ENCODE results near the gene ZBTB17. TPM values are rescaled to one million over a fixed set of nuclear protein-coding genes. Genes with fewer than 3 reads are reported as not detected.
"Not testable (repeated sequence)": the region's sequence is repeated elsewhere in the genome, so short reads cannot be mapped to it uniquely, and the experiment has no call there.

Gene ZBTB17
- total and polyA plus RNA-seq, 5 donors = 22.1 to 27.0 (median 23.5) TPM

DNA sequence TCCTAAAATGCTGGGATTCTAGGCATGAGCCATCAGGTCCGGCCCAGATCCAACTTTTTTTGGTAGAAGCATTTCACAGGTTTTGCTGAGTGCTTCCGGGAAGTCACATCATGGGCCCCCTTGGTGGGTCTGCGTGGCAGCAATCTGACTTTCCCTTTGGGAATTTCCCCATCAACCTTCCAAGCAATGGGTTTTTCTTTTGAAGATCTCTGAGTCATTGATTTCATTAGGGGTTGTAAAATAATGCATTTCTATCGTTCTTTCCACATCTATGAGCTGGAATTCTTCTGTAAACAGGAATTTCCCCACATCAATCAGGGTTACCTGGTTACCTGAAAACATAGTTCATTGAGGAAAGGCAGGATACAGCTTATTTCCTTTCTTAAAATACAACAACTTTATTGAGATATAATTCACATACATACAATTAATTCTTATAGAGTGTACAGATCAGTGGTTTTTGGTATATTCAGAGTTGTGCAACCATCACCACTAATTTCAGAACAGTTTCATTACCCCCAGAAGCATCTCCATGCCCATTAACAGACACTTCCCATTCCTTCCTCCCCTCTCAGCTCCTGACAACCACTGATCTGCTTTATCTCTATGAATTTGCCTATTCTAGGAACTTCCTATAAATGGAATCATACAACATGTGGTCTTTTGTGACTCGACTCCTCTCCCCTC, 9.9 kb upstream of the ZBTB17 start:
- H3K4me1 ChIP-seq (ENCODE audit: control insufficient read depth, insufficient read depth, low read length) = no peaks in the 10 kb centered on the region
- H3K27ac ChIP-seq (ENCODE audit: low read length) = no peak overlapping the region
- no peaks in the 10 kb centered on the region for H3K27me3 ChIP-seq (ENCODE audit: control insufficient read depth, insufficient read depth)
- intact Hi-C loops (cut with DNase I) = no loop called here
- no peak for ATAC-seq
- 62% methylated on average over 5 of the region's 5 CpGs for WGBS
- no peak overlapping the region for H3K4me3 ChIP-seq (ENCODE audit: low read length)
- no peak for DNase-seq
- no peaks in the 10 kb centered on the region for H3K9me3 ChIP-seq (ENCODE audit: control insufficient read depth, low read length)

DNA sequence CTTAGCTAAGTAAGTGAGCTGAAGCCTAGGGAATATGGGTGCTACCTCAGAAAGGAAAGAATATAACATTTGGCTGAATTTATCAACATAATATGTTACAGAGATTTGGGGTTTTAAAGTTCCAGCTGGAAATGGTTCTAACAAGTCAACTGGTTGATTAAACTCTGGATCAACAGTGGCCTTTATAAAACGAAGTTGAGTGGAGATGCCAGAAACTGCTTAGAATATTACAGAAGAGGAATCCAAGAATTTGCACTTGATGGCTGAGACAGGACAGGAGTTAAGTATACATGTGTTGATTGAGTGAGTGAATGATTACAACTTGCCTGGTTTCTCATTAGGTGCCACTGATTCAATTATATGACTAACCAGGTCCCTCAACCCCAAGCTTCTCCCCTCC, 7.4 kb upstream of the ZBTB17 start:
- Histone ChIP-seq H3K9me3 (ENCODE audit: control insufficient read depth, low read length) (no peaks in the 10 kb centered on the region), H3K27me3 (ENCODE audit: control insufficient read depth, insufficient read depth) (no peaks in the 10 kb centered on the region), H3K4me1 (ENCODE audit: control insufficient read depth, insufficient read depth, low read length) (no peaks in the 10 kb centered on the region), H3K27ac (ENCODE audit: low read length) (no peak overlapping the region), H3K4me3 (ENCODE audit: low read length) (no peak overlapping the region)
- 26% methylated on average over 1 of the region's 1 CpG for WGBS
- DNase-seq (no peak), ATAC-seq (no peak)
- intact Hi-C loops (cut with DNase I) = no loop called here

DNA sequence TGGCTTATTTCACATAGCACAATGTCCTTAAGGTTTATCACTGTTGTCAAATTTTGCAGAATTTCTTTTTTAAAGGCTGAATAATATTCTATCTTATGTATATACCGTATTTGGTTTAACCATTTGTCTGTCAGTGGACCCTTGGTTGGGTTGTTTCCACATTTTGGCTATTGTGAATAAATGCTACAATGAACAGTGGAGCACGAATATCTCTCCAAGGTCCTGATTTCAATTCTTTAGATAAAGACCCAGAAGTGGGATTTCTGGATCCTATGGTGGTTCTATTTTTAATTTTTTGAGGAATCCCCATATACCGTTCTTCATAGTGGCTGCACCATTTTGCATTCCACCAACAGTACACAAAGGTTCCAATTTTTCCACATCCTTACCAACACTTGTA, 5.8 kb upstream of the ZBTB17 start:
- 80% methylated on average over 3 of the region's 3 CpGs for WGBS
- DNase-seq = no peak
- intact Hi-C loops (cut with DNase I) = no loop called here
- no peak overlapping the region for H3K27ac ChIP-seq (ENCODE audit: low read length)
- ATAC-seq = no peak
- no peaks in the 10 kb centered on the region for H3K9me3 ChIP-seq (ENCODE audit: control insufficient read depth, low read length)
- H3K4me1 ChIP-seq (ENCODE audit: control insufficient read depth, insufficient read depth, low read length) = no peaks in the 10 kb centered on the region
- H3K27me3 ChIP-seq (ENCODE audit: control insufficient read depth, insufficient read depth) = no peaks in the 10 kb centered on the region
- no peak overlapping the region for H3K4me3 ChIP-seq (ENCODE audit: low read length)

DNA sequence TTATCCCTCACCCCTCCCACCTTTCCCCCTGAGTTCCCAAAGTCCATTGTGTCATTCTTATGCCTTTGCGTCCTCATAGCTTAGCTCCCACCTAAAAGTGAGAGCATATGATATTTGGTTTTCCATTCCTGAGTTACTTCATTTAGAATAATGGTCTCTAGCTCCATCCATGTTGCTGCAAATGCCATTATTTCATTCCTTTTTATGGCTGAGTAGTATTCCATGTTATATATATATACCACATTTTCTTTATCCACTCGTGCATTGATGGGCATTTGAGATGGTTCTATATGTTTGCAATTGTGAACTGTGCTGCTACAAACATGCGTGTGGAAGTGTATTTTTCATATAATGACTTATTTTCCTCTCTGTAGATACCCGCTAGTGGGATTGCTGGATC, 2.0 kb upstream of the ZBTB17 start:
- H3K27ac ChIP-seq (ENCODE audit: low read length); ATAC-seq; DNase-seq; H3K27me3 ChIP-seq (ENCODE audit: control insufficient read depth, insufficient read depth); H3K9me3 ChIP-seq (ENCODE audit: control insufficient read depth, low read length); H3K4me3 ChIP-seq (ENCODE audit: low read length); intact Hi-C loops (cut with DNase I); H3K4me1 ChIP-seq (ENCODE audit: control insufficient read depth, insufficient read depth, low read length): not testable (repeated sequence)
- 94% methylated on average over 4 of the region's 4 CpGs for WGBS

DNA sequence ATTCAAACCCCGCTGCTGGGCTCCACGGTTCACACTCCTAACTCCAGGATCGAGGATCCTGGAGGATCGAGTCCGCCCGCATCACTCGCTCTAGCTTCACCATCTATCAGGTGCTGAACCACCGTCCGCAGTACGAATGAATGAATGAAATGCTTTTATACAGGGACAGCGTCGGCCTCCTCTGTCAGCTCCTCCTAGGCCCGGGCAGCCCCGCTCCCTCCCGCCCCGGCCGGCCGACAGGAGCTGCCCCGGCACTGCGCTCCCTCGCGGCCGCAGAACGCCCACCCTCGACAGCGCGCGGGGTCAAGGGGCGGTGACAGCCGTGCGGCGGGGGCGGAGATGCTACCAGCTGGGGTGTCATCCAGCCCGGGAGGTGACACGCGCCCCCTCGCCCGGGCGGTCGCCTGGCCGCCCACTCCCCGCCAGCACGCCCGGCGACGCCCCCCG, 520 bp downstream of the ZBTB17 start:
- ATAC-seq (peak; percentile 78 to 92), DNase-seq (peak; percentile 65 to 85 (median 83))
- peaks cover 4% of the 10 kb centered on the region for H3K4me1 ChIP-seq (ENCODE audit: control insufficient read depth, insufficient read depth, low read length)
- intact Hi-C loops (cut with DNase I) = no loop called here
- WGBS = under 1% methylated on average over 47 of the region's 47 CpGs
- H3K27me3 ChIP-seq (ENCODE audit: control insufficient read depth, insufficient read depth) = no peaks in the 10 kb centered on the region
- H3K27ac ChIP-seq (ENCODE audit: low read length) = no peak overlapping the region
- H3K4me3 ChIP-seq (ENCODE audit: low read length) = peak overlapping the region; percentile 95
- H3K9me3 ChIP-seq (ENCODE audit: control insufficient read depth, low read length) = no peaks in the 10 kb centered on the region

DNA sequence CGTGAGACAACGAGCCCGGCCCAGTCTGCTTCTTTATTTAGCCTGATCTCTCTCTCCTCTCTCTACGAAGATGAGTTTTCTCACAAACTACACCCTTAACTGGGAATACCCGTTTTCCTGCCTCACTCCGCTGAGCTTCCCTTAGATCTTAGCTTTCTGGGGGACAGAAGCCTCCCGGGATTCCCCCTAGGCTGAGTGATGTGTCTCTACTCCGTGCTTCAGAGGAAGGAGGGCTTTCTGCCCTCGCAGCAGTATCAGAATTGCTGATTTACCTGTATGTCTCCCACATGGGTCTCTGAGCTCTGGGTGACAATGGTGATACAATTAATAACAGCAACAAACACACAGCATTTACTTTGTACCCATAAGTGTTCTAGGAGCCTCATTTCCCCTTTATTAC, 1.0 kb downstream of the ZBTB17 start:
- 40% methylated on average over 9 of the region's 9 CpGs for WGBS
- Histone ChIP-seq H3K4me3 (ENCODE audit: low read length) (peak overlapping the region; percentile 95), H3K27ac (ENCODE audit: low read length) (no peak overlapping the region), H3K4me1 (ENCODE audit: control insufficient read depth, insufficient read depth, low read length) (peaks cover 4% of the 10 kb centered on the region), H3K9me3 (ENCODE audit: control insufficient read depth, low read length) (no peaks in the 10 kb centered on the region), H3K27me3 (ENCODE audit: control insufficient read depth, insufficient read depth) (no peaks in the 10 kb centered on the region)
- DNase-seq (no peak), ATAC-seq (no peak)
- intact Hi-C loops (cut with DNase I) = no loop called here

DNA sequence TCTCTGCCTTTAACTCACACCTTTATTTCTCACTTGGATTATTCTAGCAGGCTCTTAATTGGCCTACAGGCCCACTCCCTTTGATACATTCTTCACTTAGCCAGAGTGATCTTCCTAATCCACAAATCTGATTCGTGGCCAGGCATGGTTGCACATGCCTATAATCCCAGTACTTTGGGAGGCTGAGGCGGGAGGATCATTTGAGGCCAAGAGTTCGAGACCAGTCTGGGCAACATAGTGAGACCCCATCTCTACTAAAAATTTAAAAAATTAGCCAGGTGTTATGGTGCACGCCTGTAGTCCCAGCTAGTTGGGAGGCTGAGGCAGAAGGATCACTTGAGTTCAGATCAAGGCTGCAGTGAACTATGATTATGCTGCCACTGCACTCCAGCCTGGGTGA, 2.1 kb downstream of the ZBTB17 start:
- H3K4me1 ChIP-seq (ENCODE audit: control insufficient read depth, insufficient read depth, low read length) = peaks cover 4% of the 10 kb centered on the region
- 93% methylated on average over 4 of the region's 4 CpGs for WGBS
- no peaks in the 10 kb centered on the region for H3K27me3 ChIP-seq (ENCODE audit: control insufficient read depth, insufficient read depth)
- no peak for ATAC-seq
- H3K27ac ChIP-seq (ENCODE audit: low read length) = no peak overlapping the region
- intact Hi-C loops (cut with DNase I) = no loop called here
- H3K9me3 ChIP-seq (ENCODE audit: control insufficient read depth, low read length) = no peaks in the 10 kb centered on the region
- DNase-seq = no peak
- no peak overlapping the region for H3K4me3 ChIP-seq (ENCODE audit: low read length)

DNA sequence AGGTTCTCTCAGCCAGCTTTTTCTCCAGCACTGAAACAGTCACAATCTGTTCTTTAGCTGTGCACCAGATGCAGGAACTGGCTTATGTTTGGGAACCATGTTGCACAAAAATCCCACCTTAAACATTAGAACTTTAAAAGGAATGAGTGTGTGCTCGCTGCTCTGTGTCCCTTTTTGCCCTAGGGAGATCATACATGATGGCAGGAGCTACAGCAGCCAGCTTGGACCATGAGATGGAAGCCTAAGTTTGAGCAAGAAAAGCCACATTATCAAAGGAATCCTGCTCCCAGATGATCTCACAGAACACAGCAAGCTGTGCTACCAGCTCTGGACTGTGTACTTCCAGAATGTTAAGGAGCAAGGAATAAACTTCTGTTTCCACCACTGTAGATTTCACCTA, 3.5 kb downstream of the ZBTB17 start:
- H3K27ac ChIP-seq (ENCODE audit: low read length) = no peak overlapping the region
- no peak overlapping the region for H3K4me3 ChIP-seq (ENCODE audit: low read length)
- no peaks in the 10 kb centered on the region for H3K9me3 ChIP-seq (ENCODE audit: control insufficient read depth, low read length)
- 98% methylated on average over 1 of the region's 1 CpG for WGBS
- ATAC-seq (no peak), DNase-seq (no peak)
- peaks cover 4% of the 10 kb centered on the region for H3K4me1 ChIP-seq (ENCODE audit: control insufficient read depth, insufficient read depth, low read length)
- intact Hi-C loops (cut with DNase I) = no loop called here
- H3K27me3 ChIP-seq (ENCODE audit: control insufficient read depth, insufficient read depth) = no peaks in the 10 kb centered on the region

DNA sequence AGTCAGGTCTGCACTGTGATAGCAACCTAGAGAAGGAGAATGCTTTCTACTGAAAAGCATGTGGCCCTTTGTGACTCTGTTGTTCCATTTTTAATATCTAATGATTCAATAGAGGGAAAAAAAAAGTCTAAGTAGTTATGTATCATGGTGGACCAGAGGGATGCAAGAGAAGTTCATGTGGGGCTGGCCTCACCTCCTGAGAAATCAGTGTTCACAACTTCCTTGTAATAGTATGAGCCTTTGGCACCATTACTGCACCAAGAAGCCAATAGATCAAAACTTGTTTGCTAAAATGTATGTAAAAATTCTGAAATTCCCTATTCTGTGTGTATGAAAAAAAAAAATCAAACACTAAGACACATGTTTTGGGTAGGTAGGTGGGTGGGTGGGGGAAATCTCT, 5.0 kb downstream of the ZBTB17 start:
- ATAC-seq = no peak
- H3K27me3 ChIP-seq (ENCODE audit: control insufficient read depth, insufficient read depth) = no peaks in the 10 kb centered on the region
- H3K4me3 ChIP-seq (ENCODE audit: low read length) = no peak overlapping the region
- H3K9me3 ChIP-seq (ENCODE audit: control insufficient read depth, low read length) = no peaks in the 10 kb centered on the region
- no peak for DNase-seq
- intact Hi-C loops (cut with DNase I) = no loop called here
- H3K27ac ChIP-seq (ENCODE audit: low read length) = no peak overlapping the region
- H3K4me1 ChIP-seq (ENCODE audit: control insufficient read depth, insufficient read depth, low read length) = peaks cover 9% of the 10 kb centered on the region

DNA sequence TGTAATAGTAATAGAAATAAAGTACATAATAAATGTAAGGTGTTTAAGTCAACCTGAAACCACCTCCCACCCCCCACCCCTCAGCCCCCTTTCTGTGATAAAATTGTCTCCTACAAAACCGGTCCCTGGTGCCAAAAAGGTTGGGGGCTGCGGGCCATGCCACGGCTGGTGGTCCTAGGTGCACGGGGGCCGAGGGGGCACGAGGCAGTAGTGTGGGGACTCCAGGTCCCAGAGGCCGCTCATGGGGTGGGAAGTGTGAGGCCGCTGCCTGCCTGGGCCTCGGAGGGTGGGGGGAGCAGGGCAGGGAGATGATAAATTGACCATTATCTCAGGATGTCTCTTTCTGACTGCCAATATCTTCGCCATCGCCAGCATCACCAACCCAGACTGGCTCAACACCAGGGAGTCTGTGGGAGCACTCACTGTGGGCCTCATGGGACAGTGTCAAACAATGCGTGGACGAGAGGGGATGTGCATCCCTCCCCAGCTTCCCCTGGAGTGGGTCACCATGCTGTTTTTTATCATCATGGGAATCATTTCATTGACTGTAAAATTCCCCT, 6.5 kb downstream of the ZBTB17 start:
- ATAC-seq = no peak

DNA sequence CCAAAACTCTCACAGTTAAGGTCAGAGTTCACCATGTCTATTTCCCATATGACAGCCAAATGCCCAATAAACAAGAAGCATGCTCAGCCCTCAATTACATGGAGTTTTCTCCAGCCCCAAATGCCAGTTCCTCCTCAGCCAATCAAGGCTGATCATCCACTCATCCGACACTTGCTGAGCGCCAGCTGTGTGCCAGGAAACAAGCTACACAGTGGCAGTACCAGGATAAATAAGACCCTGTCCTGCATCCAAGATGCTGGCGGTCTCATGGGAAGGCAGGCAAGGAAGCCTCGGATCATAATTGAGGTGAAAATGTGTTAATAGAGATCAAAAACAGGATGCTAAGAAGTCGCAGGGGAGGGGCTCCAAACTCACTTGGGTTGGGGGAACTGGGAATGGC, 7.7 kb downstream of the ZBTB17 start:
- H3K4me3 ChIP-seq (ENCODE audit: low read length) = no peak overlapping the region
- H3K9me3 ChIP-seq (ENCODE audit: control insufficient read depth, low read length) = no peaks in the 10 kb centered on the region
- intact Hi-C loops (cut with DNase I) = no loop called here
- H3K4me1 ChIP-seq (ENCODE audit: control insufficient read depth, insufficient read depth, low read length) = peaks cover 5% of the 10 kb centered on the region
- no peak for ATAC-seq
- DNase-seq = no peak
- WGBS = 82% methylated on average over 5 of the region's 5 CpGs
- H3K27ac ChIP-seq (ENCODE audit: low read length) = no peak overlapping the region
- no peaks in the 10 kb centered on the region for H3K27me3 ChIP-seq (ENCODE audit: control insufficient read depth, insufficient read depth)

More for the DNA sequence above, 6.5 kb downstream of the ZBTB17 start:
- 96% methylated on average over 13 of the region's 13 CpGs for WGBS
- Histone ChIP-seq H3K4me3 (ENCODE audit: low read length) (no peak overlapping the region), H3K27me3 (ENCODE audit: control insufficient read depth, insufficient read depth) (no peaks in the 10 kb centered on the region), H3K27ac (ENCODE audit: low read length) (no peak overlapping the region), H3K9me3 (ENCODE audit: control insufficient read depth, low read length) (no peaks in the 10 kb centered on the region), H3K4me1 (ENCODE audit: control insufficient read depth, insufficient read depth, low read length) (peaks cover 5% of the 10 kb centered on the region)
- DNase-seq = no peak
- intact Hi-C loops (cut with DNase I) = no loop called here

DNA sequence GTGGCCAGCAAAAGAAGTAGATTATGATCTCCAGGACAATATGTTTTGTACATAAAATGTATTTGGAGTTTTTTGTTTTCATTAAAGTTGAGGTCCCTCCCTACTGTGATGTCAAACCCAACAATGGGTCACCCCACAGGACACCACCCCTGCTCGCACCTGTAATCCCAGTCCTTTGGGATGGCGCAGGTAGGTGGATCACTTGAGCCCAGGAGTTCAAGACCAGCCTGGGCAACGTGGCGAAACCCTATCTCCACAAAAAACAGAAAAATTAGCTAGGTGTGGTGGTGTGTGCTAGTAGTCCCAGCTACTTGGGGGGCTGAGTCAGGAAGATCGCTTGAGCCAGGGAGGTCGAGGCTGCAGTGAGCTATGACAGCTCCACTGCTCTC, 9.0 kb downstream of the ZBTB17 start:
- Histone ChIP-seq H3K27ac (ENCODE audit: low read length) (no peak overlapping the region), H3K27me3 (ENCODE audit: control insufficient read depth, insufficient read depth) (no peaks in the 10 kb centered on the region), H3K4me3 (ENCODE audit: low read length) (no peak overlapping the region), H3K9me3 (ENCODE audit: control insufficient read depth, low read length) (no peaks in the 10 kb centered on the region), H3K4me1 (ENCODE audit: control insufficient read depth, insufficient read depth, low read length) (peaks cover 5% of the 10 kb centered on the region)
- 99% methylated on average over 6 of the region's 6 CpGs for WGBS
- ATAC-seq (no peak), DNase-seq (no peak)
- intact Hi-C loops (cut with DNase I) = no loop called here
